SH-SY5Y (cell line): ENCODE results near the gene TIAM2.

ENCODE experiments used
- GATA2 ChIP-seq: IDR thresholded peaks from 2 replicates; pipeline ENCODE4 v1.6.1; 2011; ENCODE audit warnings: mild to moderate bottlenecking, low read depth, low read length
- GATA3 ChIP-seq: IDR thresholded peaks from 2 replicates; pipeline ENCODE4 v1.6.1; 2011; ENCODE audit warnings: low read depth, mild to moderate bottlenecking, low read length, moderate library complexity

DNA sequence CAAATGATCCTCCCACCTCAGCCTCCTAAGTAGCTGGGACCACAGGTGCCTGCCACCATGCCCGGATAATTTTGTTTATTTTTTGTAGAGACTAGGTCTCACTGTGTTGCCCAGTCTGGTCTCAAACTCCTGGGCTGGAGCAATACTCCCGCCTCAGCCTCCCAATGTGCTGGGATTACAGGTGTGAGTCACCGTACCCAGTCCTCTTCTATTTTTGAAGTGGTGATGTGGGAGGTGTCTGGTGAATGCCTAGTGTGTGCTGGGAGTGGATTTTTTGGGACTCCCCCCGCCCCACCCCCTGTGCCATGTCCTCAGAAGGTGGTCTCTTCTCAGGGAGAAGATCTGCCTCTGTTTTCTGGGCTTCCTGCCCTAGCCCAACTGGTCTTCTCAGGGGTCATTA lies 220.8 kb downstream of the TIAM2 start:
- TF ChIP-seq GATA2 (no peak), GATA3 (no peak)
